NCI-H2081 treated with DMSO at 0.1 percent for 48 hours (cell line): Measurements from ENCODE around the gene FAM13A.

Experiments used
- DNase-seq: peaks from one replicate; lab custom pipeline; 2025; lab: John Stamatoyannopoulos, UW

The FAM13A gene

GRCh38 chr4:88747351-88747750 lies 309.6 kb downstream of the FAM13A start:
- no peak for DNase-seq

GRCh38 chr4:88746206-88746605 lies 310.8 kb downstream of the FAM13A start:
- no peak for DNase-seq

- no peak for DNase-seq
Measured at GRCh38 chr4:88745581-88746163, 311.3 kb downstream of the FAM13A start.

GRCh38 chr4:88745175-88745574 lies 311.8 kb downstream of the FAM13A start:
- no peak for DNase-seq

GRCh38 chr4:88744609-88745008 lies 312.4 kb downstream of the FAM13A start:
- DNase-seq, result no peak

GRCh38 chr4:88743696-88744095 lies 313.3 kb downstream of the FAM13A start:
- no peak for DNase-seq

- no peak for DNase-seq
Measured at GRCh38 chr4:88742561-88742960, 314.4 kb downstream of the FAM13A start.

- no peak for DNase-seq
Measured at GRCh38 chr4:88738180-88738579, 318.8 kb downstream of the FAM13A start.

GRCh38 chr4:88737307-88737941 lies 319.6 kb downstream of the FAM13A start:
- DNase-seq, result no peak

GRCh38 chr4:88736264-88736663 lies 320.7 kb downstream of the FAM13A start:
- no peak for DNase-seq

- no peak for DNase-seq
Measured at GRCh38 chr4:88735564-88735963, 321.4 kb downstream of the FAM13A start.

GRCh38 chr4:88734403-88734949 lies 322.5 kb downstream of the FAM13A start:
- no peak for DNase-seq

GRCh38 chr4:88732714-88733368 lies 324.1 kb downstream of the FAM13A start:
- no peak for DNase-seq

- no peak for DNase-seq
Measured at GRCh38 chr4:88731381-88731780, 325.6 kb downstream of the FAM13A start.

- DNase-seq, result no peak
Measured at GRCh38 chr4:88730811-88731210, 326.2 kb downstream of the FAM13A start.

GRCh38 chr4:88729146-88729760 lies 327.7 kb downstream of the FAM13A start:
- DNase-seq, result no peak

GRCh38 chr4:88728146-88728545 lies 328.8 kb downstream of the FAM13A start:
- no peak for DNase-seq

- DNase-seq, result no peak
Measured at GRCh38 chr4:88725986-88726385, 331.0 kb downstream of the FAM13A start.

GRCh38 chr4:88725143-88725542 lies 331.8 kb downstream of the FAM13A start:
- DNase-seq, result no peak

GRCh38 chr4:88724406-88724805 lies 332.6 kb downstream of the FAM13A start:
- DNase-seq, result no peak

GRCh38 chr4:88722828-88723227 lies 334.2 kb downstream of the FAM13A start:
- no peak for DNase-seq

- DNase-seq, result no peak
Measured at GRCh38 chr4:88722276-88722780, 334.7 kb downstream of the FAM13A start.
